Germinal center (tissue), 1 donor: Measurements from ENCODE around the gene IRAK2.

Experiments used
- DNase-seq: peaks from one replicate; pipeline ENCODE4 v3.0.0; 2012; ENCODE audit warnings: mixed read lengths, low spot score

Gene IRAK2

DNA sequence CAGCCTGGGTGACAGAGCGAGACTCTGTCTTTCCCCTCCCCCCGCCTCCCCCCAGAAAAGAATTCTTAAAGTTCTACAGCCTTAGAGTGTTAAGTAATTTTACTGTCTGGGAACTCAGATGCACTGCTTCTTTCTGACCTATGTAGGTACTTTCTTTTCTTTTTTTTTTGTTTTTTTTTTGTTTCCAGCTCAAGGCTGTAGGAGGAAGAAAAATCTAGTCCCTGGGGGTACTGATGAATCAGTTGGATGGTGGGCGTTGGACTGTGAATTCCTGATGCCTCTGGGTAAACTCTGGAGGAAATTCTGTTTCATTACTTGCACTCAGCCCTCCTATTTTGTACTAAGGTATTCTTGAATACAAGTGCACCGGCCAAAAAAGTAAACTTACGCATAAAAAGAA is 117.2 kb downstream of the IRAK2 start:
- no peak for DNase-seq

GRCh38 chr3:10283638-10284037 is 118.9 kb downstream of the IRAK2 start:
- DNase-seq = no peak

- DNase-seq = no peak
Measured at GRCh38 chr3:10284496-10284895, 119.8 kb downstream of the IRAK2 start.

GRCh38 chr3:10285272-10286132 is 120.8 kb downstream of the IRAK2 start:
- no peak for DNase-seq

DNA sequence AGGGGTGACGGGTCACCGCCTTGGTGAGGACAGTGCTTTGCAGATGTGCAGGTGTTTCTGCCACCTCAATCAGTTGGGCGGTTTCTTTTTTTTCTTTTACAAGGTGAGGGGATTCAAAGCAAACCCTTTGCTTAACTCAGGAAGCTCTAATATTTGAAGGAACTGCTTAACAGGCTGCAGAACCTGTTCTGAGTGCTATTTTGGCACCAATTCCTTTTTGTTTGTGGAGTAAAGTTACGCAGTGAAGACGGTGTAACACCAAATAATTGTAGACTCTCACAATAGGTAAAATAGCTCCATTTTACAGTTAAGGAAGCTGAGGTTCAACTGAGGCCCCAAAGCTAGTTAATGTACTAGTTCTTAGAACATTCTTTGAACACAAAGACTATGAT is 121.4 kb downstream of the IRAK2 start:
- DNase-seq = no peak

- peak; percentile 32 for DNase-seq
Measured at GRCh38 chr3:10286596-10287295, 122.0 kb downstream of the IRAK2 start.

DNA sequence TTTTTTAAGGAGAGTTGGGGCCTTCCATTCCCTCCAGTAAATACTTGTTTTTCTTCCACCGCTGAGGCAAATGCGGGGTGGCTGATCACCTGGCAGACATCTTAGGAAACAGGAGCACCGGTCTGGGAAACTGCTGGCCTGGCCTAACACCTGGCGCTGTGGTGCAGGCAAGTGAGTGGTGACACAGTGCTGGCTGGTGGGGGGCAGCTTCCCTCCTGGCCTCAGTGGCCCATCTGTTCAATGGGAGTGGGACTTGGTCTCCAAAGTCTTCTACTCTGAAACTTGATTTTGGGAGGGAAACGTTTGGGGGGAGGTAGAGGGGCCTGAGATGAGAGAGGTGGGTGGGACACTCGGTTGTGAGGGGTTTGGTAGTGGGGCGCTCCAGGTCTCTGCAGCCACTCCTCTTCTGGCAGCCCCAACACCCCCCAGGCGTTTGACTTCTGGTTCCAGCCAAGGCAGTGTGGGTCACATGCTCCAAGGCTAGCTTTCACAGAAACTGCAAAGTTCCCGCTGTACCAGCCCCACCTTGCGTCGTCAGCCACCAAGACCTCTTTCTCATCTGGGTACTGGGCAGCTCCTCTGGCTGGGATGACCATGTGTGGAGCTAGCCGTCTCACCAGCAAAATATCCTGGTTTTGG is 123.3 kb downstream of the IRAK2 start:
- no peak for DNase-seq

GRCh38 chr3:10288575-10288960 is 123.8 kb downstream of the IRAK2 start:
- no peak for DNase-seq

DNA sequence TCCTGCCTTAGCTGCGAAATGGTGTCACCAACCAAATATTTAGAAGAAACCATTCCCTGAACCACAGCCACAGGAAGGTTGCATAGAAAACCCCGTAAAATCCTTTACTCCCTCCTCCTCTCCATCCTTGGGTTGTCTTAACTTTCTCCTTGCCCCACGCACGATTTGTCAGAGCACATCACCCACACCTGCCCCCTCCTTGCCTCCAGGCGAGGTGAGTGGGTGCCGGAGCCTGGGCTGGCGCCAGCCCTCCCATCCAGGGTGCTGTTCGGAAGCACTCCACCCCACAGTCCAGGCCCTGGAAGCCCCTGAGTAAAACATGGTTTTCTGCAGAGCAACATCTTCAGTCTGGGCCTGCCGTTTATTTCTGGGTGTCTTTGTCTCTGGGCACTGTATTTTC is 124.4 kb downstream of the IRAK2 start:
- DNase-seq = no peak

GRCh38 chr3:10289787-10290355 is 125.2 kb downstream of the IRAK2 start:
- no peak for DNase-seq

GRCh38 chr3:10290481-10291176 is 125.9 kb downstream of the IRAK2 start:
- no peak for DNase-seq

- no peak for DNase-seq
Measured at GRCh38 chr3:10291641-10292040, 126.9 kb downstream of the IRAK2 start.

DNA sequence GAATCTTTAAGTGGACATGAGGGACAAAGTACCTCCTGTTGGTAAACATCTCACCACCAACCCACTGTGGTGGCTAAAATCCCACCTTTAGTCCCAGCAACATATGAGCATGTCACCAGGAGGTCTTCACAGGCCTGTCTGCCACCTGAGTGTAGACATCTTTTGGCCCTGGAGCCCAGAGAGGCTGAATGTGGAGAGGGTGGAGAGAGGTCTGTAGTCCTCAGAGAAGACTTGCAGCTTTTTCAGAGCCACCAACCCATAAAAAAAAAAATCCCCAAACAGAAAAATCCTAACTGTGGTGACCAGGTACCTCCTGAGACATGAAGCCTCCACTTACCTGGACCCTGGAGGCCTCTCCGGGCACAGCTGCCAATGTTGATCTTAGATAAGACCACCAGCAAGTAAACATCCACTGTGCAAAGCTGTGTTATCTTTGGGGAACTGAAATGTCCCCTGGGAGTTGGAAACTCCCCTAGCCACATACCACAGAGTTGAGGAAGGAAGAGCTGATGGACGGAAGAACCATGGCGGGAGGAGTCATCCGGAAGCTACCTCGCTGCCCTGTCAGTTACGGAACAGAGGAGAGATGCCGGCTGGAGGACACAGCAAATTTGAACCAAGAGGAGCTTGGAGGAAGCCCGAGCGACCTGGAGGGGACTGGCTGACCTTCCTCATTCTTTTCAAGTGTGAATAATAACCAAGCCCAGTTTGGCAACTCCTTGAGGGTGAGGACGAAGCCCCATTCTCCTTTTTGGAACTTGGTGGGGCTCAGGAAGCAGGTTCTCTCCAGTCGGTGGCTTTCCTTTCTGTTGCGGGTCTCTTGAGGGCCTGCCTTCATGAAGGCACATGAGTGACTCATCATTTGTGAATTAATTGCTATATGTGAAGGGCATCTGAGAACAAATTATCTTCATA is 128.0 kb downstream of the IRAK2 start, which contains the start of gene GHRL:
Gene GHRL (minus strand): TSS at position 443 of the 915 bp plus-strand sequence. CDS start 2,767 bp downstream, outside the sequence.
- DNase-seq = peak; percentile 78
